Measurements from ENCODE around the gene ADAMTSL1. TPM values are rescaled to one million over a fixed set of nuclear protein-coding genes. Genes with fewer than 3 reads are reported as not detected.
"Not testable (repeated sequence)": the region's sequence is repeated elsewhere in the genome, so short reads cannot be mapped to it uniquely, and the experiment has no call there.

ADAMTSL1 gene
- total RNA-seq, 2 experiments from 2014 or later, result not detected

GRCh38 chr9:18921366-18922075, 447.6 kb downstream of the ADAMTSL1 start:
- H3K36me3 Mint-ChIP-seq, result no peaks in the 10 kb centered on the region
- DNase-seq (no peak), ATAC-seq (ENCODE audit: low read depth) (no peak)
- no peak overlapping the region for H3K4me3 Mint-ChIP-seq
- no peaks in the 10 kb centered on the region for H3K9me3 Mint-ChIP-seq
- no peaks in the 10 kb centered on the region for H3K4me1 Mint-ChIP-seq
- POLR2A ChIA-PET, result no interaction called here
- peaks cover 6% of the 10 kb centered on the region for H3K27me3 Mint-ChIP-seq
- H3K27ac Mint-ChIP-seq, result no peak overlapping the region

GRCh38 chr9:18922161-18922885, 448.4 kb downstream of the ADAMTSL1 start:
- POLR2A ChIA-PET, result no interaction called here
- Mint-ChIP-seq H3K27me3 (no peaks in the 10 kb centered on the region), H3K9me3 (no peaks in the 10 kb centered on the region), H3K27ac (no peak overlapping the region), H3K36me3 (no peaks in the 10 kb centered on the region), H3K4me3 (no peak overlapping the region), H3K4me1 (no peaks in the 10 kb centered on the region)
- DNase-seq (no peak), ATAC-seq (ENCODE audit: low read depth) (no peak)

DNA sequence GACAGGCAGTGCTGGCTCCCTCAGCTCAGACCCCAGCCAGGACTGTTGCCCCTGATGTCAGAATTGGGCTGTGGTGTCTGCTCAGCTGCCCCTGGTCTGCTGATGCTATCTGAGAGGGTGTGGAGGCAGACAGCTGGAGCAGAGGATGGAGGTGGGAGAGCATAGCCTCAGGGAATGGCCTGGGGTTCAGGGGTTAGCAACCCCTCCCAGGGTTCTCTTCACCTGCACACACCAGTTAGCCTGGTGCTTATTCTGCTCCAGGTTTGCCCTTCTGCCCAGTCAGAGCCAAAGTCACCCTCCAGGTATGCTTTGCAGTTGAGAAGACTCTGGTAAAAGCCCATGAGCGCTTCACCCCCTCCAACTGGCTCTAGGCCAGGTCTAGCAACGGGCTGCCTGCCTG, 449.2 kb downstream of the ADAMTSL1 start:
- Mint-ChIP-seq H3K36me3 (no peaks in the 10 kb centered on the region), H3K4me3 (no peak overlapping the region), H3K4me1 (no peaks in the 10 kb centered on the region), H3K27ac (no peak overlapping the region), H3K9me3 (no peaks in the 10 kb centered on the region), H3K27me3 (no peaks in the 10 kb centered on the region)
- no peak for ATAC-seq (ENCODE audit: low read depth)
- POLR2A ChIA-PET, result no interaction called here
- no peak for DNase-seq

DNA sequence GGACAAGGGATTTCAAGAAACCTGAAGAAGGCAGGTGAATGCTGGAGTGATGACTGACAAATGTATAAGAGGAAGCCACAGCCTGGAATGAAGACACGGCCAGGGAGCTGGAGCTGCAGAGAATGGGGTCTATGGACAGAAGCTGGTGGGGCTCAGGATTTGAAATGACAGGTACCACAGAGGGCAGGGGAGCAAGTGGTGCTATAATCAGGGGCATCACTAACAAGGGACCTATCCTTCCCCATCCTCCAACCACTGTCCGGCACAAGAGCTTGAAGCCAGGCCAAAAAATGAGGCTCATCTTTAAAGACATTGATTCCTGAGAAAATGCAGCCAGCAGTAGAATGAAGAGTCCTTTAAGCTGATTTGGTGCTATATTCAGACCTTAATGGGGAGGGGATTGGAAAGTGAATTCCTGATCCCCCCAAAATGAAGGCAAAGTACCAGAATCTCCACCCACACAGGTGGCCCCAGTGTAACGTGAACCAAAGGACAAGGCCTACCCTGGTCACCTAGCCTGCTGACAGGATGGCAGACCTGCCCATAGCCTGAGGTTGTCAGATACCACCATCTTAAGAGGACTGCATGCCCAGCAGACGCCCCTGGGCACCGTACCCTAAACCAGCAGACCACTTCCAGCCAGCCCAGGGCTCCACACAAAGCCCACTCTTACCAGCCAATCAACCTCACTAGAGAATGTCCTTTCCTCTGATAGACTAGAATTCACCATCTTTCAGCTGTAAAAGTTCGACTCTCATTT, 449.9 kb downstream of the ADAMTSL1 start:
- no peak for ATAC-seq (ENCODE audit: low read depth)
- no peak for DNase-seq
- H3K4me3 Mint-ChIP-seq, result no peak overlapping the region
- POLR2A ChIA-PET, result no interaction called here
- H3K9me3 Mint-ChIP-seq, result no peaks in the 10 kb centered on the region
- no peak overlapping the region for H3K27ac Mint-ChIP-seq
- H3K36me3 Mint-ChIP-seq, result no peaks in the 10 kb centered on the region
- H3K27me3 Mint-ChIP-seq, result no peaks in the 10 kb centered on the region
- no peaks in the 10 kb centered on the region for H3K4me1 Mint-ChIP-seq

DNA sequence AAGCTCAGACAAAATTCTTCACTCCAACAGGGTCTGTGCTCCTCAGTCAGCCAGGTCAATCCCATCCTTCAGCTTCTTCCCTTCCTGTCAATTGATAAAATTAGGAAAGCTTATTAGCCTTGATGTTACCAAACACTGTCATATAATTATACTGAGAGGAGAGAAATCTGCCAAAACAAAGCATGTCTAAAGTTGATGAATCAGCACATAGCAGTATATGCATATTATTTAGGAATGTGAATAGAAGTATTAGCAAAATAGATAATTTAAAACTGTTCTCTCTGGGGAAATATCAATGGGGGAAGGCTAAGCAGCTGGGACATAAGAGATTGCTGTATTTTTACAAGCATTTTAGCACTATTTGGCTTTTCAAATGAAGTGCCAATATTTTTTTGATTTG, 451.9 kb downstream of the ADAMTSL1 start:
- no peaks in the 10 kb centered on the region for H3K9me3 Mint-ChIP-seq
- no peaks in the 10 kb centered on the region for H3K4me1 Mint-ChIP-seq
- ATAC-seq (ENCODE audit: low read depth) (no peak), DNase-seq (no peak)
- no peak overlapping the region for H3K4me3 Mint-ChIP-seq
- H3K27me3 Mint-ChIP-seq, result no peaks in the 10 kb centered on the region
- H3K27ac Mint-ChIP-seq, result no peak overlapping the region
- no peaks in the 10 kb centered on the region for H3K36me3 Mint-ChIP-seq
- POLR2A ChIA-PET, result no interaction called here

- DNase-seq (no peak), ATAC-seq (ENCODE audit: low read depth) (no peak)
- Mint-ChIP-seq H3K4me1 (no peaks in the 10 kb centered on the region), H3K27ac (no peak overlapping the region), H3K9me3 (no peaks in the 10 kb centered on the region), H3K27me3 (no peaks in the 10 kb centered on the region), H3K4me3 (no peak overlapping the region), H3K36me3 (no peaks in the 10 kb centered on the region)
- POLR2A ChIA-PET, result no interaction called here
Observed at GRCh38 chr9:18926513-18926912, 452.6 kb downstream of the ADAMTSL1 start.

DNA sequence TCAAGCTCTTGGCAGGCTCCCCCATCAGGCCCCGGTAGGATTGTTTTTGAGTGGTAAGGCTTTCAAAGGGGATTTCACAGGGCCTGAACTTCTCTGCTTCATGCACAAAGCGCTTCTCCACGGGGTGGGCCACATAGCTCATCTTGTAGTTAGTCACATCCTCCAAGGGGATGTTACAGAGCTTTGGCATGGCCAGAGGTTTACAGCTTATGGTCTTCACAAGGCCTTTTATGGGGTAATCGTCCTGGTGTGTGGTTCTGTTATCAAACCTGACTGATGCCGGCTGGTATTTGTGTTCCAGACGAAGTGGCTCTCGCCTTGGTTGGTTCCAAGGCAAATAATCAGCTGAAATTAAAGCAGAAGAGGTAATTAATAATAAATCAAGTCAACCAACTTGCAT, 454.8 kb downstream of the ADAMTSL1 start:
- POLR2A ChIA-PET, result no interaction called here
- Mint-ChIP-seq H3K4me1 (no peaks in the 10 kb centered on the region), H3K4me3 (no peak overlapping the region)

DNA sequence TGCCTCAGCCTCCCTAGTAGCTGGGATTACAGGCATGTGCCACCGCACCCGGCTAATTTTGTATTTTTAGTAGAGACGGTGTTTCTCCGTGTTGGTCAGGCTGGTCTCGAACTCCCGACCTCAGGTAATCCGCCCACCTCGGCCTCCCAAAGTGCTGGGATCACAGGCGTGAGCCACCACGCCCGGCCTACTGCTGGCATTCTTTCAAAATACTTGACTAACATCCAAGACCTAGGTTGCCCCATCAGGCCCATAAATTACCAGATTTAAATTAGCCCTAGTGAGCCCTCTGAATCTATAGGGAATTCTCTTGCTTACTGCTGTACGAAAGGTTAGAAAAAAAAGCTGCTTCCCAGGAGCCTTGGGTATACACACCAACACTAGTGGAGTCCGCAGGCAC, 456.7 kb downstream of the ADAMTSL1 start:
- H3K36me3 Mint-ChIP-seq; H3K27me3 Mint-ChIP-seq; H3K4me1 Mint-ChIP-seq; H3K9me3 Mint-ChIP-seq; H3K4me3 Mint-ChIP-seq; H3K27ac Mint-ChIP-seq; DNase-seq; POLR2A ChIA-PET; ATAC-seq (ENCODE audit: low read depth): not testable (repeated sequence)

More for the DNA sequence above, 454.8 kb downstream of the ADAMTSL1 start:
- H3K27ac Mint-ChIP-seq, result no peak overlapping the region
- ATAC-seq (ENCODE audit: low read depth) (no peak), DNase-seq (no peak)
- no peaks in the 10 kb centered on the region for H3K9me3 Mint-ChIP-seq
- no peaks in the 10 kb centered on the region for H3K36me3 Mint-ChIP-seq
- H3K27me3 Mint-ChIP-seq, result no peaks in the 10 kb centered on the region

DNA sequence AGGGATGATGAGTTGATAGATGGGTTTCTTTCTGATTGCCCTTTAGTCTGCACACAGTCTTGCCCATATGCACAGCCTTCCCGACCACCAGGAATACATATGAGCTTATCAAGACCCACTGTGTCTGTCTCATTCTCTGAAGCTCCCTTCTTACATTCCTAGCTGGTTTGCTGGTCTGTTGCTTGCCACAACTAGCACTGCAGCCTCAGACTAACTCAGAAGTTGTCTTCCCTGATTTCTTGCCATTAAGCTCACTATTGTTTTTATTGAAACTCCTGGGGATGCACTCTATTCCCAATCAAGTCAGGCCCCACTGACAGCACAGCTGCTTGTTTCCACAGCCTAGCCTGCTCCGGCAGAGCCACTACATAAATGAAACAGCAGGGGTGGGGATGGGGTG, 461.6 kb downstream of the ADAMTSL1 start:
- POLR2A ChIA-PET, result no interaction called here
- no peak for DNase-seq
- no peaks in the 10 kb centered on the region for H3K27me3 Mint-ChIP-seq
- no peak overlapping the region for H3K4me3 Mint-ChIP-seq
- no peaks in the 10 kb centered on the region for H3K4me1 Mint-ChIP-seq
- ATAC-seq (ENCODE audit: low read depth), result no peak
- no peaks in the 10 kb centered on the region for H3K36me3 Mint-ChIP-seq
- no peak overlapping the region for H3K27ac Mint-ChIP-seq
- no peaks in the 10 kb centered on the region for H3K9me3 Mint-ChIP-seq

GRCh38 chr9:18936094-18936871, 462.3 kb downstream of the ADAMTSL1 start:
- no peak overlapping the region for H3K27ac Mint-ChIP-seq
- ATAC-seq (ENCODE audit: low read depth), result no peak
- POLR2A ChIA-PET, result no interaction called here

DNA sequence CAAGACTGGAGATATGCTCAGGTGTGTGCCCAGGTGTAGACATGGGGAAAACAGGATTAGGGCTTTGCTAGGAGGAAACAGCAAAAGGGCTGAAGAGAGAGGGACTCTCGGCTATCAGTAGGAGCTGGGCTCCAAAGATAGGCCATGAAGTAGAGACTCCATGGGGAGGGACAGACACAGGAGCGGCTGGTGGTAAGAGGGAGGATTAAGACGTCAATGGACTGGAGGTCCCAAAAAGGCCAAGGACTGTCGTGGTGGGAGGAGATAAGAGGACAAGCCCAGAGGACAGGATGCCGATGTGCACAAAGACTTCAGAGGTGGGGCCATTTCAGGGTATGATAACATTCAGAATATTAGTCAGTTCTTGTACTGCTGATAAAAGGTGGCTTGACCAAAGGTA, 466.0 kb downstream of the ADAMTSL1 start:
- H3K27ac Mint-ChIP-seq, result no peak overlapping the region
- H3K4me3 Mint-ChIP-seq, result no peak overlapping the region
- POLR2A ChIA-PET, result no interaction called here
- DNase-seq, result no peak
- no peaks in the 10 kb centered on the region for H3K4me1 Mint-ChIP-seq
- H3K36me3 Mint-ChIP-seq, result no peaks in the 10 kb centered on the region
- no peak for ATAC-seq (ENCODE audit: low read depth)
- no peaks in the 10 kb centered on the region for H3K27me3 Mint-ChIP-seq
- no peaks in the 10 kb centered on the region for H3K9me3 Mint-ChIP-seq

More at GRCh38 chr9:18936094-18936871, 462.3 kb downstream of the ADAMTSL1 start:
- Mint-ChIP-seq H3K4me1 (no peaks in the 10 kb centered on the region), H3K9me3 (no peaks in the 10 kb centered on the region), H3K4me3 (no peak overlapping the region), H3K27me3 (no peaks in the 10 kb centered on the region), H3K36me3 (no peaks in the 10 kb centered on the region)
- DNase-seq, result no peak

DNA sequence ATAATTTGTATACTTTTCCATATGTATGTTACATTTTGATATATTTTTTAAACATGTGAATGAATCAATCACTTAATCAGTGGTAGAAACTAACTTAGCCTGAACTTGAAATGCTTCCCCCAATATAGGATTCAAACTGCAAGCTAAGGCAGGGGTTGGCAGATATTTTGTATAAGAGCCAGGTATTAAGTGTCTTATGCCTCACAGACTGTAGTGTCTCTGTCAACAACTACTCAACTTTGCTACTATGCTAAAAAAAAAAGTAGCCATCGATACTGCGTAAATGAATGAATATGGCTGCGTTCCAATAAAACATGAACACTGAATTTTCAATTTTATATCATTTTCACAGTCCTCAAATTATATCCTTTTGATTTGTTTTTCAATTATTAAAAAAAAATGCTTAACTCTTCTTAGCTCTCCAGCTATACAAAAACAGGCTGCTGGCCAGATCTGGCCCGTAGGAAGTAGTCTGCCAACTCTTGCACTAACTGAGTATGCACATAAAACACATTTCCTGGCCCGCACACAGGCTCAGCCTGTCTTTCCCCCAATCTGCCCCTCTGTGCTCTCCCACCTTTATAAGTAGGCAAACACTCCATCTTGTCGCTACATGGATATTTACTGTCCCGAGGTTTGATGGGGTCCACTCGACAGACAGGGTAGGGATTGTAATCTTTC, 467.2 kb downstream of the ADAMTSL1 start:
- no peak overlapping the region for H3K27ac Mint-ChIP-seq
- H3K9me3 Mint-ChIP-seq, result no peaks in the 10 kb centered on the region
- H3K36me3 Mint-ChIP-seq, result no peaks in the 10 kb centered on the region
- DNase-seq (no peak), ATAC-seq (ENCODE audit: low read depth) (no peak)
- H3K4me1 Mint-ChIP-seq, result no peaks in the 10 kb centered on the region
- no peak overlapping the region for H3K4me3 Mint-ChIP-seq
- H3K27me3 Mint-ChIP-seq, result peaks cover 2% of the 10 kb centered on the region
- POLR2A ChIA-PET, result no interaction called here

GRCh38 chr9:18942801-18943200, 468.8 kb downstream of the ADAMTSL1 start:
- ATAC-seq (ENCODE audit: low read depth), result no peak
- H3K27me3 Mint-ChIP-seq, result peaks cover 2% of the 10 kb centered on the region
- POLR2A ChIA-PET, result no interaction called here

More at GRCh38 chr9:18942801-18943200, 468.8 kb downstream of the ADAMTSL1 start:
- DNase-seq, result no peak
- H3K9me3 Mint-ChIP-seq, result no peaks in the 10 kb centered on the region
- H3K4me3 Mint-ChIP-seq, result no peak overlapping the region
- H3K4me1 Mint-ChIP-seq, result no peaks in the 10 kb centered on the region
- no peak overlapping the region for H3K27ac Mint-ChIP-seq
- no peaks in the 10 kb centered on the region for H3K36me3 Mint-ChIP-seq

All from activated naive CD8-positive, alpha-beta T cell treated with anti-CD3 and anti-CD28 coated beads, Interleukin-2, amount 10 ng/mL, durations not matched to agents 7 days and 5 days (primary cell).